GM12801 (cell line): ENCODE measurements around the gene KCNC1.

ENCODE experiments used
- TF ChIP-seq, protein P1 (sequence below): IDR thresholded peaks from one replicate; pipeline ENCODE4 v1.5.1; 2011; ENCODE audit warnings: control low read depth; ENCODE audit not compliant: insufficient read length; ENCODE audit errors: extremely low read depth

KCNC1 gene

DNA sequence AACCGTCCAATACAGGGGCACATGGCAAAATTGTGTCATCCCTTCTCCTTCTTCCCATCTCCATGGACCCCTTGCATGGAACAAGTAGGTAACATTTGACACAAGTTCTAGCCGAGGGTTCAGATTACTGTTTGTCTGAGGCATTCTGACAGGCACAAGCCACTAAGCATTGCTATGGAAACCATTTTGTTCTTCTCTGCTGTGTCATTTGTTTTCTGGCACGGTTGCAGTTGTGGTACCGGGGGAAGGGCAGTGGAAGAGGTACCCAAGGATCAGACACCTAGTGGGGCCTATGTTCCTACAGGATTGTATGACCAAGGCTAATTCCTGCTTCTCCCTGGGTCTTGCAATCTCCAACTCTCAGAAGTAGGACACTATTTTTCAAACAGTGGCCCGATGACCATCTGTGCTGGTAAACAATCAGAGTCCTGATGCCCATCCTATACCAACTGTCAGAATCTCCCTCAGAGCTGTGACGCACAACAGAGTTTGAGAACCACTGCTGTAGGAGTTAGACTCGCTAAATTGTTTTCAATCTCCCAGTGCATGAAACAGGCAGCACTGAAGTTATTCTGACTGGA is 69.3 kb downstream of the KCNC1 start:
- TF ChIP-seq, protein P1, sequence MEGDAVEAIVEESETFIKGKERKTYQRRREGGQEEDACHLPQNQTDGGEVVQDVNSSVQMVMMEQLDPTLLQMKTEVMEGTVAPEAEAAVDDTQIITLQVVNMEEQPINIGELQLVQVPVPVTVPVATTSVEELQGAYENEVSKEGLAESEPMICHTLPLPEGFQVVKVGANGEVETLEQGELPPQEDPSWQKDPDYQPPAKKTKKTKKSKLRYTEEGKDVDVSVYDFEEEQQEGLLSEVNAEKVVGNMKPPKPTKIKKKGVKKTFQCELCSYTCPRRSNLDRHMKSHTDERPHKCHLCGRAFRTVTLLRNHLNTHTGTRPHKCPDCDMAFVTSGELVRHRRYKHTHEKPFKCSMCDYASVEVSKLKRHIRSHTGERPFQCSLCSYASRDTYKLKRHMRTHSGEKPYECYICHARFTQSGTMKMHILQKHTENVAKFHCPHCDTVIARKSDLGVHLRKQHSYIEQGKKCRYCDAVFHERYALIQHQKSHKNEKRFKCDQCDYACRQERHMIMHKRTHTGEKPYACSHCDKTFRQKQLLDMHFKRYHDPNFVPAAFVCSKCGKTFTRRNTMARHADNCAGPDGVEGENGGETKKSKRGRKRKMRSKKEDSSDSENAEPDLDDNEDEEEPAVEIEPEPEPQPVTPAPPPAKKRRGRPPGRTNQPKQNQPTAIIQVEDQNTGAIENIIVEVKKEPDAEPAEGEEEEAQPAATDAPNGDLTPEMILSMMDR: no peak

DNA sequence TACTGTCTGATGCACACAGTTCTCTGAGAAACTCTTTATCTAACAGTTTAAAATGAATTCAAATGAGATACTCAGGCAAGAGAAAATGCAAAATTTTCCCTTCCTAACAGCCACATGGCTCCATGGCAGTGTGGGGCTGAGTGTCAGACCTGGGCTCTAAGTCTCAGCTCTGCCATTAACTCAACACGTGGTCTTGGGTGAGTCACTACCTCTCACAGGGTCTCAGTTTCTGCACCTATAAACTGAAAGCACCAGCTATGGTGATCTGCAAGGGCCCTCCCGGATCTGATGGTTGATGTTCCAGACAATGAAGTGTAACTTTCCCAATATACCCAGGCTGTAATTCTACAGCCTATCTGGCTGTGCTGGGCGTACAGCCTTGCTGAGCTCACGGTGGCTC is 70.5 kb downstream of the KCNC1 start:
- TF ChIP-seq, protein P1: no peak

DNA sequence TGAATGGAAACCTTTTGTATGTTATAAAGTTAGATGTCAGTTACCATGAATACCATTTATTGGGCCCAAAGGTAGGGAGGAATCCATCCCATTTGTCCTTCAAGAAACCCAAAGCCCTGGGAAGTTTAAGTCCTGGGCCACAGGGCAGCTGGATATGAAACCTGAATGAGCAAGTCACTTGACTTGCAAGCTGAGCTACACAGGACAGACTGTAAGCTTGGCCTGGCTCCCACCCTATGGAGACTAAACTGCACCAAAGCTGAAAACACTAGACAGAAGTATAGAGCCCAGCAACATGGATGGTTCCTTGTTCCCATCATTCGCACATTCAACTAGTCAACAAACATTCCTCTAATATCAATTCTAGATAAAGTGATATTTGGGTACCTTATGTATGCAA is 71.3 kb downstream of the KCNC1 start:
- TF ChIP-seq, protein P1: no peak

DNA sequence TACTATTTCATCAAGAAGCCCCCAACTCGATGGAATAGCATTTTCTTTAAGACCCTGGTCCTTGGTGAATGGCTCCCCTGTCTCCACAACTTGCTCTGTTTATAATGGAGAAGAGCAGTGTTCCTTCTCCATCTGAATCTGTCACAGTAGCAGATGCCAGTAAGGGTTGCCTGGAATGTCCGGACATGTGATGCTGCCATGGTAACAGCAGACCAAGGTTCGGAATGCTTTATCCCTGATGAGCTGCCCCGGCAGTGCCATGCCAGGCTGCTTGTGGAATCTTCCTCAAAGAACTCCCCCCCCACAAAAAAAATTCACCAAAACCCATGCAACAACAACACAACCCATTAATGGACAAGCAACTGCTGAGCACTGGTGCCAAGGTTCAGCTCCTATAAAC is 72.5 kb downstream of the KCNC1 start:
- TF ChIP-seq, protein P1: no peak

DNA sequence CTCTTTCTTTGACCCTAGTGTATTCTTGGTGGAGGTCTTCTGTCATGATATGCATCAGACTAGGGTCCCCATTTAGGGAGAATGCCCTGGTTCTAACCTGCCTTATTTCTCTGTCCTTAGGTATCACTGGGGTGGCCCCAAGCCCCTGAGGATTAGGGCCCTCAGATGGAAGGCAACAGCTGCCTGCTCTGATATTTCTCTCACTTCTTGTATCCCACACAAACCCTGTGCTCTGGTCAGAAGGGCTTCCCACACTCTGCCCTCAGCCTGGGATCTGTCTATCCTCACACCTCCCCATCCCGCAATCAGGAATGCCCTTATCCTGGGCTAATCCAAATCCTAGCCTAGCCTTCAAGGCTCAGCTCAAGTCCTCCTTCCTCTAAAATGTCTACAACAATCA is 75.5 kb downstream of the KCNC1 start:
- TF ChIP-seq, protein P1: no peak

DNA sequence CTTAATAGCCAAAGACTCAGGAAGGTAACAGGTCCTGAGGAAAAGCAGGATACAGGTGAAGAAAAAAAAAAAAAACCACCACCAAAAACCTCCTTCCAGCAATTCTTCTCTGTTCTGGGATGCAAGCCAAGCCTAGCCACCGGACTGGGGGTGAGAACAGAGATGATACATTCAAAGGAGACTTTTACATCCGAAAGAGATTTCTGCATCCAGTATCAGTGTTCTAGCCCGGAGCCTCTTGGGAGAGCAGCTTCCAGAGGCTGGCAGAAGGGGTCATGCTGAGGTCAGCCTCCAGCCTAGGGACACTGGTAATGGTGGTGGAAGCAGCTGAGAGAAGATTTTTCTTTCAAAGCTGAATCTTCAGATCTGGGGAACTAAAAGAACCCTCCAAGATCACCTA is 76.2 kb downstream of the KCNC1 start:
- TF ChIP-seq, protein P1: no peak

DNA sequence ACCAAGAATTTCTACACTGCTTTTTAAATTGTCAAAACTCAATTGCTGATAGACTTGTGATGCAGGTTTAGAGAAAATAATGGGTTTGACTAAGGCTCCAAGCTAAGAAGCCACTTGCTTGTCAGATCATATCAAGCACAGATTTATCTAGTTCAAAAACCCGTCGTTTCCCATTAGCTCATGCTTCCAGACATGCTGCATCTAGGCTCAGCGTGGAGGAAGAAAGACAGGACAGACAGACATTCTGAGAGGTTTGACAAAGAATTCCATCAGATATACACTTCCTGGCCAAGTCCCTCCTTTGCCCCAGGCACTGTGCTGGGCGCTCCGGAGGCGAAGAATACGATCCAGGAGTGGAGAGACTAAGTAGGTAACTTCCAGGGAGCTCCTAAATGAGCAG is 76.8 kb downstream of the KCNC1 start:
- TF ChIP-seq, protein P1: no peak
